NCI-H82 treated with DMSO at 0.1 percent for 48 hours (cell line): Measurements from ENCODE around the gene SRRM2.

ENCODE experiments used
- DNase-seq: peaks from one replicate; lab custom pipeline; 2025; ENCODE audit not compliant: unreplicated experiment; lab: John Stamatoyannopoulos, UW

Gene SRRM2

GRCh38 chr16:2791174-2791573 is 38.7 kb downstream of the SRRM2 start:
- DNase-seq, result no peak

GRCh38 chr16:2792940-2793339 is 40.5 kb downstream of the SRRM2 start:
- no peak for DNase-seq

- no peak for DNase-seq
Observed at GRCh38 chr16:2795395-2796143, 43.1 kb downstream of the SRRM2 start.

- DNase-seq, result no peak
Observed at GRCh38 chr16:2798723-2799204, 46.3 kb downstream of the SRRM2 start.

GRCh38 chr16:2799205-2799858 is 46.9 kb downstream of the SRRM2 start:
- DNase-seq, result no peak

- DNase-seq, result no peak
Observed at GRCh38 chr16:2799859-2800226, 47.4 kb downstream of the SRRM2 start.

GRCh38 chr16:2803545-2804195 is 51.2 kb downstream of the SRRM2 start:
- no peak for DNase-seq

- no peak for DNase-seq
Observed at GRCh38 chr16:2804728-2805127, 52.3 kb downstream of the SRRM2 start.

GRCh38 chr16:2806286-2806685 is 53.8 kb downstream of the SRRM2 start:
- no peak for DNase-seq

GRCh38 chr16:2808181-2808580 is 55.7 kb downstream of the SRRM2 start:
- no peak for DNase-seq

GRCh38 chr16:2809149-2809760 is 56.8 kb downstream of the SRRM2 start:
- no peak for DNase-seq

GRCh38 chr16:2810651-2811050 is 58.2 kb downstream of the SRRM2 start:
- DNase-seq, result no peak

- DNase-seq, result peak; percentile 14
Observed at GRCh38 chr16:2811703-2812471, 59.4 kb downstream of the SRRM2 start.

- DNase-seq, result no peak
Observed at GRCh38 chr16:2813771-2814221, 61.4 kb downstream of the SRRM2 start.

- DNase-seq, result no peak
Observed at GRCh38 chr16:2814551-2815298, 62.3 kb downstream of the SRRM2 start.

GRCh38 chr16:2815299-2815771 is 62.9 kb downstream of the SRRM2 start:
- no peak for DNase-seq

GRCh38 chr16:2816751-2817339 is 64.4 kb downstream of the SRRM2 start, which contains the start of gene PRSS21:
PRSS21 (plus strand) TSS chr16:2817237; CDS start chr16:2817269, 32 bp downstream.
- no peak for DNase-seq

- DNase-seq, result no peak
Observed at GRCh38 chr16:2817340-2818271, 65.2 kb downstream of the SRRM2 start.
